CD14-positive monocyte (primary cell): ENCODE measurements around the gene SGCD. TPM values are rescaled to one million over a fixed set of nuclear protein-coding genes. Genes with fewer than 3 reads are reported as not detected.

Source experiments
- DNase-seq, 3 donors: peaks; one replicate each; pipeline ENCODE4 v3.0.0-alpha.2; 2011 to 2022
- H2AFZ ChIP-seq: 2 replicates; pipeline ENCODE4 v1.6.0; 2012; ENCODE audit warnings: mild to moderate bottlenecking, low read depth, low read length, inconsistent platforms; ENCODE audit not compliant: insufficient read depth, poor library complexity, severe bottlenecking
- H3K27ac ChIP-seq, 2 donors: 1 replicate in 1 of 2; 2 replicates in 1 of 2; pipeline ENCODE4 v1.5.1; 2012 to 2013; ENCODE audit warnings: low read length in 2 of 2, control low read depth in 1 of 2, inconsistent platforms in 1 of 2, low read depth in 1 of 2, mild to moderate bottlenecking in 1 of 2
- H3K27me3 ChIP-seq, 2 donors: one replicate each; pipeline versions ENCODE4 v1.6.0 to v1.6.1; 2011 to 2013; ENCODE audit warnings: low read length in 2 of 2; ENCODE audit not compliant: control insufficient read depth in 2 of 2, insufficient read depth in 2 of 2
- H3K36me3 ChIP-seq, 2 donors: replicated peaks in 1 of 2; 1 replicate in 1 of 2; 2 replicates in 1 of 2; pipeline versions ENCODE4 v1.5.1 to v1.6.1; 2012 to 2013; ENCODE audit warnings: low read length in 2 of 2, control low read depth in 1 of 2, inconsistent platforms in 1 of 2, mild to moderate bottlenecking in 1 of 2; ENCODE audit not compliant: insufficient read depth in 2 of 2, control insufficient read depth in 1 of 2
- H3K4me1 ChIP-seq, 2 donors: 1 replicate in 1 of 2; 2 replicates in 1 of 2; pipeline versions ENCODE4 v1.5.1 to v1.6.1; 2012 to 2013; ENCODE audit warnings: low read length in 2 of 2, control low read depth in 1 of 2, inconsistent platforms in 1 of 2, mild to moderate bottlenecking in 1 of 2, moderate library complexity in 1 of 2; ENCODE audit not compliant: insufficient read depth in 2 of 2, control insufficient read depth in 1 of 2
- H3K4me2 ChIP-seq: replicated peaks from 2 replicates; pipeline ENCODE3; 2012; ENCODE audit warnings: low read length, moderate library complexity, mild to moderate bottlenecking; ENCODE audit not compliant: poor library complexity, severe bottlenecking; ENCODE audit errors: extremely low read depth
- H3K4me3 ChIP-seq, 3 experiments: fragments of 200-600 bp in 1 of 3; sonication (generic) in 1 of 3; replicated peaks in 1 of 3; 1 replicate in 2 of 3; 2 replicates in 1 of 3; pipeline ENCODE4 v1.5.1; 2011 to 2013; ENCODE audit warnings: low read length in 3 of 3, mild to moderate bottlenecking in 3 of 3, control low read depth in 2 of 3, low read depth in 2 of 3, inconsistent platforms in 1 of 3, moderate library complexity in 1 of 3
- H3K79me2 ChIP-seq: 2 replicates; pipeline ENCODE4 v1.6.0; 2012; ENCODE audit warnings: mild to moderate bottlenecking, control low read depth, inconsistent platforms, low read length, moderate library complexity; ENCODE audit not compliant: insufficient read depth
- H3K9ac ChIP-seq: 2 replicates; pipeline ENCODE4 v1.6.0; 2017; ENCODE audit warnings: low read length, mild to moderate bottlenecking; ENCODE audit not compliant: insufficient read depth, poor library complexity, severe bottlenecking
- H3K9me3 ChIP-seq, 2 donors: replicated peaks in 1 of 2; 1 replicate in 1 of 2; 2 replicates in 1 of 2; pipeline versions ENCODE4 v1.5.1 to v1.6.1; 2012 to 2013; ENCODE audit warnings: low read length in 2 of 2, control low read depth in 1 of 2; ENCODE audit not compliant: control insufficient read depth in 1 of 2, insufficient read depth in 1 of 2
- H4K20me1 ChIP-seq: 2 replicates; pipeline ENCODE4 v1.6.0; 2012; ENCODE audit warnings: mild to moderate bottlenecking, low read length, control low read depth, moderate library complexity; ENCODE audit not compliant: insufficient read depth
- H3K27ac Mint-ChIP-seq, 7 donors: one replicate each; pipeline ENCODE4 v1.8.0; 2020; ENCODE audit warnings: mild to moderate bottlenecking in 7 of 7, mixed read lengths in 7 of 7, moderate library complexity in 6 of 7, inconsistent platforms in 2 of 7
- H3K27me3 Mint-ChIP-seq, 3 donors: one replicate each; pipeline ENCODE4 v1.8.0; 2021 to 2022; ENCODE audit warnings: low read depth in 3 of 3, mild to moderate bottlenecking in 3 of 3, mixed read lengths in 3 of 3, moderate library complexity in 3 of 3, inconsistent platforms in 1 of 3
- H3K36me3 Mint-ChIP-seq, 2 donors: one replicate each; pipeline ENCODE4 v1.8.0; 2020; ENCODE audit warnings: mixed read lengths in 2 of 2, inconsistent platforms in 1 of 2, mild to moderate bottlenecking in 1 of 2
- H3K4me1 Mint-ChIP-seq: one replicate; pipeline ENCODE4 v1.8.0; 2020; ENCODE audit warnings: mild to moderate bottlenecking, mixed read lengths
- H3K4me3 Mint-ChIP-seq, 2 donors: one replicate each; pipeline ENCODE4 v1.8.0; 2020; ENCODE audit warnings: mild to moderate bottlenecking in 2 of 2, mixed read lengths in 2 of 2, moderate library complexity in 1 of 2
- H3K9me3 Mint-ChIP-seq, 7 donors: one replicate each; pipeline ENCODE4 v1.8.0; 2020 to 2022; ENCODE audit warnings: mixed read lengths in 7 of 7, mild to moderate bottlenecking in 6 of 7, moderate library complexity in 6 of 7, inconsistent platforms in 2 of 7
- WGBS: methylation state at CpG from one replicate; pipeline ENCODE4 v1.1.5; 2013; ENCODE audit warnings: missing lambda C conversion rate; ENCODE audit not compliant: insufficient coverage; 5-methylcytosine and 5-hydroxymethylcytosine counted together
- intact Hi-C, 2 donors: fragments of 100-400 bp; cut with micrococcal nuclease; formaldehyde crosslinking; loops; one replicate each; pipeline versions ENCODE4 v1.15.0 to v1.15.1; 2023
- polyA plus RNA-seq, 3 donors: library from polyadenylated mRNA; depleted of rRNA in 1 of 3; unstranded in 2 of 3; stranded (reverse) in 1 of 3; fragments of 300-500 nt in 2 of 3; fragments of >200 nt in 1 of 3; fragmentation: Illumina TruSeq in 2 of 3; gene quantifications; 1 replicate in 2 of 3; 2 replicates in 1 of 3; pipeline ENCODE4 v1.2.3, GENCODE V29; 2012 to 2021
- TF ChIP-seq, protein P1 (sequence below): fragments of 200-600 bp; IDR thresholded peaks from one replicate; pipeline ENCODE4 v1.8.0; 2022; ENCODE audit warnings: antibody characterized with exemption, mild to moderate bottlenecking

SGCD gene
- polyA plus RNA-seq, 3 donors: not detected

DNA sequence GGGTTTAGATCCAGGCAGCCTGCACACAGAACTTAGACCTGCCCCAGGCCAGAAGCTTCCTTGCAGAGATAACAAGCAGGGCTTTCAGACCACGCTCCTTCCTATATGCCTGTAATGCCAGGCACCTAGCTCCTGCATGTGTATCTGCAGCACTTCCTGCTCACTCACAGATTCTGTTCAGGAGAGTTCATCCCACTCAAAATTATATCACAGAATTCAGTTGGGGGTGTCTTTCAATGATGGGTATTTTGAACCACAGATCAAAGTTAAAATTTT lies 105.8 kb downstream of the SGCD start:
- no peaks in the 10 kb centered on the region for H3K4me1 ChIP-seq
- Mint-ChIP-seq H3K27me3 (peaks cover 0 to 1% (median 0%) of the 10 kb centered on the region in 3 donors), H3K27ac (no peak overlapping the region), H3K9me3 (peaks cover 0 to 12% (median 2%) of the 10 kb centered on the region in 7 donors), H3K4me3 (no peak overlapping the region), H3K4me1 (no peaks in the 10 kb centered on the region), H3K36me3 (no peaks in the 10 kb centered on the region)
- H3K79me2 ChIP-seq: no peaks in the 10 kb centered on the region
- TF ChIP-seq, protein P1, sequence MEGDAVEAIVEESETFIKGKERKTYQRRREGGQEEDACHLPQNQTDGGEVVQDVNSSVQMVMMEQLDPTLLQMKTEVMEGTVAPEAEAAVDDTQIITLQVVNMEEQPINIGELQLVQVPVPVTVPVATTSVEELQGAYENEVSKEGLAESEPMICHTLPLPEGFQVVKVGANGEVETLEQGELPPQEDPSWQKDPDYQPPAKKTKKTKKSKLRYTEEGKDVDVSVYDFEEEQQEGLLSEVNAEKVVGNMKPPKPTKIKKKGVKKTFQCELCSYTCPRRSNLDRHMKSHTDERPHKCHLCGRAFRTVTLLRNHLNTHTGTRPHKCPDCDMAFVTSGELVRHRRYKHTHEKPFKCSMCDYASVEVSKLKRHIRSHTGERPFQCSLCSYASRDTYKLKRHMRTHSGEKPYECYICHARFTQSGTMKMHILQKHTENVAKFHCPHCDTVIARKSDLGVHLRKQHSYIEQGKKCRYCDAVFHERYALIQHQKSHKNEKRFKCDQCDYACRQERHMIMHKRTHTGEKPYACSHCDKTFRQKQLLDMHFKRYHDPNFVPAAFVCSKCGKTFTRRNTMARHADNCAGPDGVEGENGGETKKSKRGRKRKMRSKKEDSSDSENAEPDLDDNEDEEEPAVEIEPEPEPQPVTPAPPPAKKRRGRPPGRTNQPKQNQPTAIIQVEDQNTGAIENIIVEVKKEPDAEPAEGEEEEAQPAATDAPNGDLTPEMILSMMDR: no peak
- H3K27me3 ChIP-seq: no peaks in the 10 kb centered on the region
- H2AFZ ChIP-seq: no peak overlapping the region
- no peaks in the 10 kb centered on the region for H4K20me1 ChIP-seq
- WGBS: 100% methylated on average over 1 of the region's 1 CpG
- H3K4me3 ChIP-seq: no peak overlapping the region
- no peak overlapping the region for H3K4me2 ChIP-seq
- no peaks in the 10 kb centered on the region for H3K36me3 ChIP-seq
- peaks cover 0 to 16% of the 10 kb centered on the region in 2 donors for H3K9me3 ChIP-seq
- intact Hi-C loops: no loop called here
- no peak for DNase-seq
- no peak overlapping the region for H3K27ac ChIP-seq
- no peak overlapping the region for H3K9ac ChIP-seq

GRCh38 chr5:156434471-156434870 lies 107.5 kb downstream of the SGCD start:
- Histone ChIP-seq H3K9me3 (peaks cover 0 to 16% of the 10 kb centered on the region in 2 donors), H3K79me2 (no peaks in the 10 kb centered on the region), H2AFZ (no peak overlapping the region), H3K36me3 (no peaks in the 10 kb centered on the region), H3K4me1 (no peaks in the 10 kb centered on the region), H3K4me2 (no peak overlapping the region), H3K27ac (no peak overlapping the region), H3K27me3 (no peaks in the 10 kb centered on the region), H4K20me1 (no peaks in the 10 kb centered on the region), H3K9ac (no peak overlapping the region), H3K4me3 (no peak overlapping the region)
- Mint-ChIP-seq H3K9me3 (peaks cover 0 to 12% (median 2%) of the 10 kb centered on the region in 7 donors), H3K4me1 (no peaks in the 10 kb centered on the region), H3K36me3 (no peaks in the 10 kb centered on the region), H3K27ac (no peak overlapping the region), H3K27me3 (no peaks in the 10 kb centered on the region), H3K4me3 (no peak overlapping the region)
- TF ChIP-seq, protein P1: no peak
- 100% methylated on average over 3 of the region's 5 CpGs for WGBS
- intact Hi-C loops: no loop called here
- no peak for DNase-seq
